Measurements from ENCODE around the gene PDE4B.

DNA sequence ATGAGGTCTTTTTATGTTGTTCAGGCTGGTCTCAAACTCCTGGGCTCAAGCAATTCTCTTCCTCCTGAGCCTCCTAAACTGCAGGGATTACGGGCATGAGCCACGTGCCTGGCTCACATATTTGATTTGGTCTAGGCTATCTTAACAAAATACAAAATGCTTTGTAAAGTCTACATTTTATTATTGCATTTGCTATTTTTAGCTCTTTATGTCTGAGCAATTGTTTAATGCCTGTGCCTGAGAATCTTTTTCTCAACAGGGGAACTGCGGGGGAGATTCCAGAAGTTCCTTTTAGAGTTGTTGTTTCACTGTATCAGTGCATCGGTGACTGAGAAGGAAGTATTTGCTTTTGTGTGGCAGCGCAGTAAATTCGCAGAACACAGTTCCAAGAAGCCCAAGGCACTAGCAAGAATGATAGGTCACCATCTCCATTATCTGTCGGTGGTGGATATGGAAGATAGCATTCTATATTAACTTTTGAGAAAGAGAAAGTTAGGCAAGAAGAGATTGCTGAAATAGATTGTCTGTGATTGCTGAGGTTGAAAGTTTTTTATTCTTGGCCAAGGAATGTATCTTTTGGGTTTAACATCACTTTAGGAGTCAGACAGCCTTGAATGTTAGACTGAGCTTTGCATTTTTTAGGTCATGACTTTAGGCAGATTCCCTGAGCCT is 167.3 kb downstream of the PDE4B start:
- TF ChIP-seq CTCF (IDR thresholded peaks at IDR 0.05) (no peak), POLR2A (IDR thresholded peaks at IDR 0.05) (no peak), EP300 (IDR thresholded peaks at IDR 0.05) (no peak)
